Measurements from ENCODE around the gene MYOCD.

DNA sequence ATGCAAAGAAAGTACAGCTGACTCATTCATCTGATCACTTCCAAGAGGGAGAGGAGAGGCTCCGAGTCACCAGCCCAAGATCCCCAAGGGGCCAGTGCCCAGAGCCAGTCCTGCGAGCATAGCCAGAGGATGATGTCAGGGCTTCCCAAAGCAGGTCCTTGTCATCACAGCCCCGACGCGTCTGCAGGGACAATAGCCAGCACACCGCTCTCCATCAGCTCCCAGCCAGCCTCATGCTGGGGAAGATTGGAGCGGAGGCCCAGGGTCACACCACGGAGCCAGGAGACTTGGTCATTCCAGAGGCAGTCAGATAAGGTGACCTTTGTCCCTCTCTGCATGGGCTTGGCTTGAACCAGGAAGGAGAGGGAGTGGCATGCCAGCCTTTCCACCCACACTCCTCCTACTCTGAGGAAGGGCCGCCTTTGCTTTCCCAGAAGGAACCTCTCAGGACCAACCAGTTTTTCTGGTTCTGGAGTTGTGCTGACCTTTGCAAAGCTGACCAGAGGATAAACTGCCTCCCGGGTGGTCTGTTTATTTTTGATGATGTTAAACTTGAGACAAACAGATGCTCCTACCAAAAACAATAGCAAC, 65.3 kb downstream of the MYOCD start:
- no peak; the same call in 1 of the 2 replicates for TF ChIP-seq POLR2AphosphoS5 (IDR thresholded peaks at IDR 0.05; ENCODE audit: low read depth, low read length)
- TF ChIP-seq, protein P1, sequence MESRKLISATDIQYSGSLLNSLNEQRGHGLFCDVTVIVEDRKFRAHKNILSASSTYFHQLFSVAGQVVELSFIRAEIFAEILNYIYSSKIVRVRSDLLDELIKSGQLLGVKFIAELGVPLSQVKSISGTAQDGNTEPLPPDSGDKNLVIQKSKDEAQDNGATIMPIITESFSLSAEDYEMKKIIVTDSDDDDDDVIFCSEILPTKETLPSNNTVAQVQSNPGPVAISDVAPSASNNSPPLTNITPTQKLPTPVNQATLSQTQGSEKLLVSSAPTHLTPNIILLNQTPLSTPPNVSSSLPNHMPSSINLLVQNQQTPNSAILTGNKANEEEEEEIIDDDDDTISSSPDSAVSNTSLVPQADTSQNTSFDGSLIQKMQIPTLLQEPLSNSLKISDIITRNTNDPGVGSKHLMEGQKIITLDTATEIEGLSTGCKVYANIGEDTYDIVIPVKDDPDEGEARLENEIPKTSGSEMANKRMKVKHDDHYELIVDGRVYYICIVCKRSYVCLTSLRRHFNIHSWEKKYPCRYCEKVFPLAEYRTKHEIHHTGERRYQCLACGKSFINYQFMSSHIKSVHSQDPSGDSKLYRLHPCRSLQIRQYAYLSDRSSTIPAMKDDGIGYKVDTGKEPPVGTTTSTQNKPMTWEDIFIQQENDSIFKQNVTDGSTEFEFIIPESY (IDR thresholded peaks at IDR 0.05; ENCODE audit: extremely low read depth, insufficient replicate concordance, low read length): no peak
- TF ChIP-seq, protein P2, sequence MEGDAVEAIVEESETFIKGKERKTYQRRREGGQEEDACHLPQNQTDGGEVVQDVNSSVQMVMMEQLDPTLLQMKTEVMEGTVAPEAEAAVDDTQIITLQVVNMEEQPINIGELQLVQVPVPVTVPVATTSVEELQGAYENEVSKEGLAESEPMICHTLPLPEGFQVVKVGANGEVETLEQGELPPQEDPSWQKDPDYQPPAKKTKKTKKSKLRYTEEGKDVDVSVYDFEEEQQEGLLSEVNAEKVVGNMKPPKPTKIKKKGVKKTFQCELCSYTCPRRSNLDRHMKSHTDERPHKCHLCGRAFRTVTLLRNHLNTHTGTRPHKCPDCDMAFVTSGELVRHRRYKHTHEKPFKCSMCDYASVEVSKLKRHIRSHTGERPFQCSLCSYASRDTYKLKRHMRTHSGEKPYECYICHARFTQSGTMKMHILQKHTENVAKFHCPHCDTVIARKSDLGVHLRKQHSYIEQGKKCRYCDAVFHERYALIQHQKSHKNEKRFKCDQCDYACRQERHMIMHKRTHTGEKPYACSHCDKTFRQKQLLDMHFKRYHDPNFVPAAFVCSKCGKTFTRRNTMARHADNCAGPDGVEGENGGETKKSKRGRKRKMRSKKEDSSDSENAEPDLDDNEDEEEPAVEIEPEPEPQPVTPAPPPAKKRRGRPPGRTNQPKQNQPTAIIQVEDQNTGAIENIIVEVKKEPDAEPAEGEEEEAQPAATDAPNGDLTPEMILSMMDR (IDR thresholded peaks at IDR 0.05 in 2 of 3, conservative IDR thresholded peaks at IDR 0.05 in 1 of 3; ENCODE audit: borderline replicate concordance in 1 of 3, insufficient read depth in 1 of 3, low read depth in 2 of 3, low read length in 2 of 3): no peak
- TF ChIP-seq POLR2A (IDR thresholded peaks at IDR 0.05; ENCODE audit: borderline replicate concordance, extremely low read depth, insufficient read depth, insufficient read length): no peak
- TF ChIP-seq ELF1 (IDR thresholded peaks at IDR 0.05; ENCODE audit: borderline replicate concordance, low read depth): peak; percentile 49
- no peak for TF ChIP-seq YY1 (IDR thresholded peaks at IDR 0.05; ENCODE audit: extremely low read depth, insufficient replicate concordance, low read depth, low read length)
- no peak for TF ChIP-seq EZH2phosphoT487 (IDR thresholded peaks at IDR 0.05; ENCODE audit: borderline replicate concordance)
- TF ChIP-seq ZFX (IDR thresholded peaks at IDR 0.05): no peak
- no peak for TF ChIP-seq TCF7L2 (IDR thresholded peaks at IDR 0.05; ENCODE audit: borderline replicate concordance, extremely low read depth, insufficient read depth, insufficient read length)
- 0 out of 2 replicates have a peak, but pooled peaks have one; percentile 44 for TF ChIP-seq SIN3A (IDR thresholded peaks at IDR 0.05; ENCODE audit: low read depth)
- TF ChIP-seq CEBPB (IDR thresholded peaks at IDR 0.05; ENCODE audit: low read depth): 0 out of 2 replicates have a peak, but pooled peaks have one; percentile 22
- TF ChIP-seq SP1 (IDR thresholded peaks at IDR 0.05; ENCODE audit: low read depth): peak; percentile 78
